Pons (tissue), 1 donor: ENCODE results near the gene XPNPEP3.
A peak's percentile ranks its signal among the peaks of the same experiment; 100 is the strongest.
"Not testable (repeated sequence)": the region's sequence is repeated elsewhere in the genome, so short reads cannot be mapped to it uniquely, and the experiment has no call there.

Experiments
- DNase-seq: peaks from one replicate; pipeline ENCODE4 v3.0.0-alpha.2; 2016; ENCODE audit warnings: low spot score

XPNPEP3 gene

GRCh38 chr22:40856513-40857308 is at the start of gene XPNPEP3, which contains the start of gene ST13:
Gene XPNPEP3, plus strand, starts transcription at chr22:40857148. Its CDS starts 34 bp downstream, at chr22:40857182.
Gene ST13, minus strand, starts transcription at chr22:40856639. Its CDS starts 99 bp downstream, at chr22:40856540.
- DNase-seq = peak; percentile 97

DNA sequence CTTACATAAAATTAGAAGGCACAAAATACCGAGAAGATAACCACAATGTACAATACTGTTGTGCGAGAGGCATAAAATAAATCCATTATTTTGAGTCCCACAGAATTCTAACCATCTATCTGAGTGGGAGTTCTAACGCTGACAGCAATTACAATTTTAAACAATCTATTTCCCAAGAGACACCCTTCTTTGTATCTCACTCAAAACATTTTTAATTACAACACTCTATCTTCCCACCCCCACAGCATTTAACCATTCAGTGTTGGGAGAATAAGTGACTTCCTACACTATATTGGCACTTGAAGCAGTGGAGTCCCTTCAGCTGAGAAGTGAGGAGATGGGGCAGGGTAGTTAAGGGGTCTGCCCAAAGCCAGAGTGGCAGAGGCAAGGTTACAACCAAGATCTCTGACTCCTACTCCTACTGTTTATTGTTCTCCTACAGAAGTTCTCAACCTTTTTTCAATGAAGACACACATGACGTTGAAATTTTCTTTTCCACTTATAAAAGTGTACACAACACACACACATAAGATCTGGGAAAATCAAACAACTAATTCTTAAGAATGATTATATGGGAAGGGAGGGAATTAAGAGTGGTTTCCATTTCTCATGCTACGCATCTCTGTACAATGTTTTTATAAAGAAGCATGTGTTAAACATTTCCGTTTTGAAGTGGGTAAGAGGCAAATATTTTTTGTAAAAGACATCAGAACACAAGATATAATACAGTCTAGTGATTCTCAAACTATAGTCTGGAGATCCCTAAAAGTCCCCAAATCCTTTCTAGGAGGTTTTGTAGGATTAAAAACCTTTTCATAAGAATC is 48.7 kb upstream of the XPNPEP3 start:
- DNase-seq = no peak

DNA sequence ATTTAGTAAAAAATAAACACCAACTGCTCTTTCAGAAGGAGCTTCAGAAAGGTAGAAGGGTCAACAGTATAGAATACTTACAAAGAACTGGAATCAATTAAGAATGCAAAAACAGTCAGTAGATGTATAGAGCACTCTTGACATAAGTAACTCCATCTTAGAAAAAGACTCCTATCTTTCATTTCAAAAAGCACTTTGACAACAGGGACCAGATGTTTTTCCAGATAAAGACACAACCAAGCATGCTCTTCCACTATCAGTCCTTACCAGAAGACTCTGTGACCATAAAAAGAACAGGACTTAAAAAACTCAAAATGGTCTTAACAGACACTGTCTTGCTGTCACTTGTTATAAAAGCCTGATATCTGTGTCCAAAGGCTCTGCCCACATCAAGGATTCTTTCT is 43.0 kb upstream of the XPNPEP3 start:
- DNase-seq = no peak

DNA sequence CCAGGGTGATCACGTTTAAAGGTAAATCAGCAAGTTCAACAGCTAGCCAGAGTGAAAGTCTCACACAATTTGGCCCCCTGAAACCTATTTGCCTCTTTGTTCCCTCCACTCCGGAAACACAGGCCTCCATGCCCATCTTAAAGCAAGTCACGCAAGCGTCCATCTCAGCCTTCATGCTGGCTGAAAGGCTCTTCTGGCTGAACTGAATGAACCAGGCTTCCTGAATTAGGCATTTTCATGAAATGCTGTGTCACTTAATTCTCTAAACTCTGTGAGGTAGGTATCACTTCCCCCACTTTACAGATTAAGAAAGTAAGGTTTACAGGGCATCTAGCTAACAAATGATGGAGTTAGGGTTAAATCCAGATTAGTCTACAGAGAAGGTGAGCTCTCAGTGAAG is 39.2 kb upstream of the XPNPEP3 start:
- DNase-seq = no peak

DNA sequence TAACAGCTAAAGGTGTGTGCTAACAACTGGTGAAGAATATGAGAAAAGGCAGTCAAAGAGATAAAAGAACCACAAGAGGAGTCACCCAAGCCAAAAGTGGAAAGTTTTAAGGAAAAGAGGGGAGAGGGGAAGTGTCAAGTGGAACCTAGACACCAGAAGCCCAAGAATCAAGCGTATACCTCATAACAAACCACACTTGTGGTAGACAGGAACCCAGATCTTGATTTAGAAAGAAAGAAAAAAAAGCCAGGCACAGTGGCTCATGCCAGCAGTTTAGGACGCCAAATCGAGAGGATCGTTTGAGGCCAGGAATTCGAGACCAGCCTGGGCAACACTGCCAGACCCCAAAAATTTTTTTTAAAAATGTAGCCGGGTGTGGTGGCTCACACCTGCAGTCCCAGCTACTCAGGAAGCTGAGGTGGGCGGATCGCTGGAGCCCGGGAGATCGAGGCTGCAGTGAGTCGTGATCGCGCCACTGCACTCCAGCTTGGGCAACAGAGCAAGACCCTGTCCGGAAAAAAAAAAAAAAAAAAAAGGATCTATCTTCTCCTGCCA is 38.7 kb upstream of the XPNPEP3 start:
- peak; percentile 9 for DNase-seq

- DNase-seq = peak; percentile 80
These were observed 38.0 kb upstream of the XPNPEP3 start, which contains the start of gene SLC25A17 for GRCh38 chr22:40818747-40819598. Gene SLC25A17, minus strand, starts transcription at chr22:40819346. Its CDS starts 98 bp downstream, at chr22:40819248.

- no peak for DNase-seq
These were observed 37.3 kb upstream of the XPNPEP3 start for GRCh38 chr22:40819599-40820140.

DNA sequence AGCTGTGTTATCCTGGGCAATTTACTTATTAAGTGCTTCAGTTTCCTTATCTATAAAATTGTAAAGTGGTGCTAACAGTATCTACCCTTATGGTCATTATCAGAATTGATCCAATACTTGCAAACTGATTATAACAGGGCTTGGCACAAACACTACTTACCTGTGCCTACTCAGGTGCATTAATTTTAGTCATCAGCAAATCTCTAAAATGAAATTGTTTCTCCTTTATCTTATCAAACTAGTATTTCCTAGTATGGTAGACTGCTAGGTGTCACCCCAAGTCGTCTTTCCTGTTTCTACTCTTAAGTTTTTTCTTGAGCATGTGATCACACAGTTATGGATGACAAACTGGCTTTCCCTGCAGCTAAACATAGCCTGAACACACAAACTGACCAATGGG is 33.5 kb upstream of the XPNPEP3 start:
- DNase-seq = no peak

DNA sequence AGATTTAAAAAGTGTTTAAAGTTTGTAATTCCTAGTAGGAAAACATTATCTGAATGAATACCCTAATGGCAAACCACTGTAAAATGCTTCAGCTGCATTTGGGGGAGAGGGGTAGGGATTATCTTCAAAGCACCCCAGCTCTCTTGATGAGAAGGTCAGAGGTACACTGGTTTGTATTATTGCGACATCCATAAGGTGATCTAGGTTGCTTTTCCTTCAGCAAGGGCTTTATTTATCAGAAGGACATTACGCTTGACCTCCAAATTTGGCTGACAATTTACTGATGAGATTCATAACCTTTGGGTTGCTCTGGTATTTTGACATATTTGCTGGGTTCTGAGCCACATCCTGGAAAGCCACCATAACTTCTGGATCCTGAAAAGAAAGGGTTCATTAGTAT is 30.7 kb upstream of the XPNPEP3 start:
- DNase-seq = not testable (repeated sequence)

GRCh38 chr22:40826984-40827741 is 29.8 kb upstream of the XPNPEP3 start:
- no peak for DNase-seq

DNA sequence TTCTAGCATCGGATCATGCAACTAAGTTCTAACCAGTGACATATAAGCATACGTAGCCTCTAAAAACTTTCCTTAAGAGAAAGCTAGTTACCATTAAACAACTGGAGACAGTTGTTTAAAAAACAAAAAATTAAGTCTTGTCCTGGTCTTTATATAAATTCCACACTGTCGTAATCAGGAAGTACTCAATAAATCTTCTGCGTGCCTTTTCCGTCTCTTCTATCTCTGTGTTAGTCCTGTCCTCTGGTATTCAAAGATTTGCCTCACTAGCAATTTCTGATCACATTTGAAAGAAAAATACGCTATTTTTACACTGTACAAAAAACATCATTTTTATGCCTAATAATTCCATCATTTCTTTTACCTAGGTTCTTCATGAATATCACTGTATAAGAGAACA is 27.8 kb upstream of the XPNPEP3 start:
- DNase-seq = no peak

DNA sequence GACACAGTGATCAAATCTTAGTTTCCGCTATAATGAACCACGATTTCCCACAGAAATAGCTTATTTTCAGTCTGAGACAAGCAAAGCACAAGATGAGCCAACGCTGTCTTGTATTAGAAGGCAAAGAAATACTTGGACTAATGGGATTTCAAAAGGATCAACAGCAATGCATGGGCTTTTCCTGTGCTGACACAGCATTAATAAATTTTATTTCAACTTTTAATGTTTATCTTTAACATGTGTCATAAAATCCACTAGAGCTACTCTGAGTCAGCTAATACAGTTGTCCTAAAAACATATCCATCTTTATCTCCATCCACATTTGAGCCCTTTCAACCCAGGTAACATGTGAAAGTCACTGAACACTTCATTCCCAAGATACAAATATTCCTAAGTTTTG is 22.3 kb upstream of the XPNPEP3 start:
- no peak for DNase-seq

GRCh38 chr22:40838486-40838885 is 18.5 kb upstream of the XPNPEP3 start:
- no peak for DNase-seq

DNA sequence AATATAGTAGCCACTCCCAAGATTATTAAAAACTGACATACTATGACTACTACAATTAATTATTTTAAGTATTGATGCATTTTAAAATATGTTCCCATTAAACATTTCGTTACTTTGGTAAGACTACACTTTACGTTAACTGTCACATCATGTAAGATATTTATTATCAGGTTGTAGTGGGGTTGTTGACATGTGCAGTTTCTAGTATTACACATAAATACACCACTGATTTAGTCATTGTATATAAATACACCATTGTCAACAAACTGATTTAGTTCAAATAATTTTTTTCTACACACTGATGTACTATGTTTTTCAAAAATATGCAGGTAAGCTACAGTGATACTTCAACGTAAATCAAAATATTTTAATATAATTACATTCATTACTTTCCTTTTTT is 12.0 kb upstream of the XPNPEP3 start:
- DNase-seq = no peak

DNA sequence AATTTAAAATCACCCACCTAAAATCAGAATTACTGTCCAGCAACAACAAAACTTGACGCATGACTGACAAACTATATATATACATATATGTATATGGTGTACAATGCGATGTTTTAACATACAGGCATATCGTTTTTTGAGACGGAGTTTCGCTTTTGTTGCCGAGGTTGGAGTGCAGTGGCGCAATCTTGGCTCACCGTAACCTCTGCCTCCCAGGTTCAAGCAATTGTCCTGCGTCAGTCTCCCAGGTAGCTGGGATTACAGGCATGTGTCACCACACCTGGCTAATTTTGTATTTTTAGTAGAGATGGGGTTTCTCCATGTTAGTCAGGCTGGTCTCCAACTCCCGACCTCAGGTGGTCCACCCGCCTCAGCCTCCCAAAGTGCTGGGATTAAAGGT is 11.1 kb upstream of the XPNPEP3 start:
- not testable (repeated sequence) for DNase-seq

GRCh38 chr22:40853333-40853732 is 3.6 kb upstream of the XPNPEP3 start:
- DNase-seq = peak; percentile 16

DNA sequence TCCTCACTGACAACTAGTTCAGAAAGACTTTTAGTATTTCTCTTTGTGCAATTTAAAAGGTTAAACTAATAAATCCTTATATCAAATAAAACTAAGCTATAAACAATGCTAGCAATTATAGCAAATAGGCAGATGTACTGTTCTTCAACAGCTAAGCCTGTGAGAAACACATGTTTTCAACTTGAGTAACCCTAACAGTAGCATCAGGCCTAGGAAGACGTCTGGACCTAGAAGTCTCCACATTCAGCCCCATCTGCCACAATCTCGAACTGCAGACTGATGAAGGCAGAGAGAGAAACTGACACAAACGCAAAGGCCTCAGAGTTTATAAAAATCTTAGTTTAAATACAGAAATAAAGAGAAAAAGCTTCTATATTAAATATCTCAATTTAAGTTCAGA is 3.0 kb upstream of the XPNPEP3 start:
- peak; percentile 35 for DNase-seq

DNA sequence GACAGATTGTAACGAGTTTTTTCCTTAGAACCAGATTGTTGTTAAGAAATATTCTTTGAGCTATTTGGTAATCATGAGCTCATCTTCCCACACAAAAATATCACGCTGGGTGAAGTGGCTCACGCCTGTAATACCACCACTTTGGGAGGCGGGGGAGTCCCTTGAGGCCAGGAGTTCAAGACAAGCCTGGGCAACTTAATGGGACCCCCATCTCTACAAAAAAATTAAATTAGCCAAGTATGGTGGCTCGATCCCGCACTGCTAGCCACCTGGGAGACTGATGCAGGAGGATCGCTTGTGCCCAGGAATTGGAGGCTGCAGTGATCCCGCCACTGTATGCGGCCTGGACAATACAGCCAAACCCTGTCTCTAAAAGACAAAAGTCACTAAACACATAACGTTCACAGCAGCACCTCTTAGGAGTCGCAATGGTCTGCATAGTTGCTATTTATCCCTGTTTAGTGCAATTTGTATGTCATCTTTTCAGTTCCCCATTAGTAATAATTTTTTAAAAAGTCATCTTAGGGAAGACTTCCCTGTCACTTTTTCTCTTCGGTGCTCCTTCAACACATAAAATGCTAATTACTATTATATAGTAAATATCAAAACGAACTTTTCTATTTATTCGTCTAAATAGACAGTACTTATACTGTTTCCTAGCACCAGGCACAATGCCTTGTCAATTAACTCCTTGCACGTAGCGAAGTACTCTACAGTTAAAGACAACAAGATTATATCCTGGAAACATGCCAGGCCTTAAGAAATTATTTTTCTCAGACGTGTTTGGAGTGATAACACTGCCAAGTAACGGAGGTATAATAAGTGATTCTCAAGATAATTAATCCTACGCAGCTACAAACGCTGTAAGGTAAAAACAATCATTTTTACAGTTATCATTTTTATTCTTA is 1.6 kb upstream of the XPNPEP3 start:
- peak; percentile 21 for DNase-seq

DNA sequence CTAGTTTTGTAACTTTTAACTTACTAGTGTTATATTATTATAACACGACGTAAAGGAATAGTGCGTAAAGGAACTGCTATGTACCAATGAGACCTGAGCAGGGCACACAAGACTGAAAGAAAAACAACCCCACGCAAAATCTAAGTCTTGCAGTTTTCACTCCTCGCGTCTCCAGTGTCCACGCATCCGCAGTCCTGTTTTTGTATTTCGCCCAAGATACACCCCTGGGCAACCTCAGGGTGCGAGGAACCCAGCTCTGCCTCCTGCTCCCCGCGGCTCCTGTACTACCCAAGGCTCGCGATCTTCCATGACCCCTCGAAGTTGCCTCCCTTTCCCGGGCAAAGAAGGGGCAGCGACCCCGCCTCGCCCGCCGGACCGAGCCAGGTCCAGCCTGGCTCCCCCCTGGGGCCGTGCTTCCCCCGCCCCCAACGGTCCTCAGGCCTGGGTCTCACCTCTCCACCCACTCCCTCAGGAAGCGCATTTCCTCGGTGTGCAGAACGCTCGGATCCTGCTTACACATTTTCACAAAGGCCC is 902 bp upstream of the XPNPEP3 start:
- DNase-seq = peak; percentile 58
